GM19025 (cell line): Measurements from ENCODE around the gene CCNF.
A peak's percentile ranks its signal among the peaks of the same experiment; 100 is the strongest.

ENCODE experiments used
- ATAC-seq: cut with Tn5 transposase; IDR thresholded peaks from one replicate; pipeline ENCODE4 v1.9.1; 2021; ENCODE audit warnings: mild to moderate bottlenecking, low read depth, moderate library complexity; ENCODE audit not compliant: unreplicated experiment

CCNF gene

GRCh38 chr16:2482708-2483534, 53.7 kb downstream of the CCNF start:
- ATAC-seq, result no peak

- no peak for ATAC-seq
Measured at GRCh38 chr16:2483939-2484897, 55.0 kb downstream of the CCNF start.

GRCh38 chr16:2484898-2485508, 55.8 kb downstream of the CCNF start:
- no peak for ATAC-seq

- no peak for ATAC-seq
Measured at GRCh38 chr16:2485811-2486507, 56.7 kb downstream of the CCNF start.

DNA sequence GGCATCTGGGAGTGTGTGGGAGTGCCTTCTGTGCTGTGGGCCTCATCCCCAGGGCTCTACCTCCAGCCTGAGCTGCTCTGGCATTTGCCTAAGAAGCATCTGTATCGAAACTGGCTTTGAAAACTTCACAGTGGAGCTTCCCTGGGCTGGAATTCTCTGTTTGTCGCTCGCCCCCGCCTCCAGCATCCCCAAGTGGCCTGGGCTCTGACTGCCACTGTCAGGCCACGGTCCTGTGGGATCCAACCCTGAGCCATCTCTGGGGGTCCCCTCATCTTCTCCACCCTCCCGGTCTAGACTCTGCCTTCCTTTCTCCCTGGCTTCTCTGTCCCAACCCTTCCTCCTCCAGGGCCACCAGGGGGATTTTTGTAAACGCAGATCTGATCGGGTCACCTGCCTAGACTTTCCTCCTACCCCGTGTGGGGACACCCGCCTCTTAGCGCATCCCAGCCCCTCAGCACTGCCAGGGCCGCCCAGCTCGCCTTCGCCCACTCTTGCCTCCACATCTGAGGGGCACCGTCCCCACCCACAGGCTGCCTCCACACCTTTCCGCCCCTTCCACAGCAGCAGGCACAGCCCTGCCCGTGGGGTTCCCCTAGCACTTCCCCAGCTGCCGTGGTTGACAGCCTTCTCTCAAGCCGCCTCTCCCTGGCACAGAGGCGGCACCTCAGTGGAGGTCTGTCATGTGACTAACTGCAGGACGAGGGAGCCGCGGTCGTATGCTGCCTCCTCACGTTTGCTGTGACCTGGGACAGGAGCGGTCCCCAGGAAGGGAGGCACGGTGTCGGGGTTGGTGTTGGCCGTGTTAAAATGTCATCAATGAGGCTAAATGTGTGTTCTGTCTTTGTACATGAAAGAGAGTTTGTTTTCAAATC, 57.6 kb downstream of the CCNF start:
- ATAC-seq, result peak; percentile 62

- ATAC-seq, result no peak
Measured at GRCh38 chr16:2487517-2487842, 58.2 kb downstream of the CCNF start.

- ATAC-seq, result no peak
Measured at GRCh38 chr16:2487903-2488531, 58.8 kb downstream of the CCNF start.

GRCh38 chr16:2489581-2489980, 60.3 kb downstream of the CCNF start:
- no peak for ATAC-seq

GRCh38 chr16:2490190-2491105, 61.2 kb downstream of the CCNF start:
- no peak for ATAC-seq

DNA sequence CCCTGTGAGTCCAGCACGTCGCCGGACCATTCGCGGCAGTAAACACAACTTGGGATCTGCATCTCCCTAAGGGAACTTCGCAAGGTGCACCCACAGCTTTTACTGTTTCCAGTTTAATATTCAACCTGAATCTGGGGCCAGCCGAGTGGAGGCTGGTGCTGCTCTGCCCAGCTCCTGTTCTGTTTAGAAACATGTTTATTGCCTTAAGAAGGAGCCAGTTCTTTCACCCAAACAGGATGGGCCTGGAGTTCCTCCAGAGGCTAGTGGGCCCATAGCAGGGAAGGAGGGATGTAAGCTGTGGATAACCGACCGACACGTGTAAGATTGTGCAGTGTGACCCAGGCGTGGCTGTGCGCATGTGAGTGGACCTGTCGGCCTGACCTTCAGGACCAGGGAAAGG, 63.0 kb downstream of the CCNF start:
- ATAC-seq, result no peak

DNA sequence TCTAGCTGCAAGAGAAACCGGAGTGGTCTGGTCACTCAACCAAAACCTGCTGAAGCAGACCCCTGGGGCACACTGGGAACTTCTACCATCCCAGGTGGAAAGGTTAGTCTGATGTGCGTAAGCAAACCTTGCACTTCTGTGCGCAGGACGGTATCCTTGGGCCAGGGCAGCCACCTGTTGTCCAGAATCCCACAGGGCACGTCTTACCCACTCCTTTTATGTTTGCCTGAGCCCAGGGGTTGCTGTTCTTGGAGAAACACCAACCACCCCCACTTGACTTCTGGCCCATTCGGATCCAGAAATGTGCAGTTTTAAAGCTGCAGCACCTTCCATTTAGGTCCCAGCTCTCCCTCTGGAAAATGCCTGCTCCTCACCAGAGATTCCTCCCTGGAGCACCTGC, 64.4 kb downstream of the CCNF start:
- no peak for ATAC-seq

- no peak for ATAC-seq
Measured at GRCh38 chr16:2494616-2495015, 65.4 kb downstream of the CCNF start.

DNA sequence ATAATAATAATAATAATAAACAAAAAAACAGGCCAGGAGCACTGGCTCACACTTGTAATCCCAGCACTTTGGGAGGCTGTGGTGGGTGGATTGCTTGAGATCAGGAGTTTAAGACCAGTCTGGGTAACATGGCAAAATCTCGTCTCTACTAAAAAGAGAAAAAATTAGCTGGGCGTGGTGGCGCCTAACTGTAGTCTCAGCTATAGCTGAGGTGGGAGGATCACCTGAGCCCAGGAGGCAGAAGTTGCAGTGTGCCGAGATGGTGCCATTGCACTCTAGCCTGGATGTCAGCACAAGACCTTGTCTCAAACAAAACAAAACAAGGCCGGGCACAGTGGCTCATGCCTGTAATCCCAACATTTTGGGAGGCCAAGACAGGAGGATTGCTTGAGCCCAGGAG, 65.8 kb downstream of the CCNF start:
- no peak for ATAC-seq

- ATAC-seq, result no peak
Measured at GRCh38 chr16:2496223-2497115, 67.2 kb downstream of the CCNF start.

GRCh38 chr16:2497116-2497630, 67.9 kb downstream of the CCNF start:
- ATAC-seq, result no peak

DNA sequence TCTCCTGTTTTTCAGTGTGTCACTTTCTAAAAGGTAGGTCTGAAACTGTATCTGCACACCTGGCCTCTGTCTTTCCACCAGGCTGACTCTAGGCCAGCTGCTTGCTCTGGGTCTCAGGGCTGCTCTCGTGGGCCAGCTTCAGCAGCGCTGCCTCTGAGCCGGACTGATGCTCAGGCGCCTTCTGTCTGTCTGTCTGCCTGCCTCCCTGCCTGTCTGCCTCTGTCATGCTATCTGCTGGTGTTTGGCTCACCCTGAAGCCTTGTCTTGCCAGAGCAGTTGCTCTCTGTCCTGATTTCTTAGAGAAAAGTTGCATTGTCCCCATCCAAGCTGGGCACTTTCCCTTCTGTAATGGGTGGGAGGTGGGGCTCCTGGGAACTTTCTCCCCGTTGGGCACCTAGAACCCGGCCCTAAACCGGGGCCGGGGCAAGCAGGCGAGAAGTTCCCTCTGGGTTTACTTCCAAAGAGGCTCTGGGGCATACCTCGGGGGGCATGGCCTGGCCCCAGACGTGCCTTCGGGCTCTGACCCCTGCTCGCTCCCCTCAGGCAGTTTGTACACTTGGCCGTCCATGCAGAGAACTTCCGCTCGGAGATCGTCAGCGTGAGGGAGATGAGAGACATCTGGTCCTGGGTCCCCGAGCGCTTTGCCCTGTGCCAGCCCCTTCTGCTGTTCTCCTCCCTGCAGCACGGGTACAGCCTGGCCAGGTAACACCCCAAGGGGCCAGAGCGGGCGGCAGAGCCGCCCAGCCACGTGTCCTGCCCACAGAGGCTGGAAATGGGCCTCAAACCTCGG, 68.6 kb downstream of the CCNF start:
- no peak for ATAC-seq
